H1 (cell line): ENCODE measurements around the gene LPP. TPM values are rescaled to one million over a fixed set of nuclear protein-coding genes. Genes with fewer than 3 reads are reported as not detected.

Experiments
- CHD1 ChIP-seq: IDR thresholded peaks from 2 replicates; pipeline ENCODE4 v1.6.1; 2012; ENCODE audit warnings: low read depth, low read length, improper control_type of control experiment
- CHD7 ChIP-seq: fragments of 300-600 bp; sonication (generic); IDR thresholded peaks from 2 replicates; pipeline ENCODE4 v1.7.1; 2012; ENCODE audit warnings: low read length, moderate library complexity, mild to moderate bottlenecking, inconsistent platforms; ENCODE audit not compliant: insufficient replicate concordance
- GABPA ChIP-seq: IDR thresholded peaks from 2 replicates; pipeline ENCODE4 v1.6.1; 2011; ENCODE audit warnings: mild to moderate bottlenecking, low read length, moderate library complexity, borderline replicate concordance; ENCODE audit not compliant: insufficient read depth
- NANOG ChIP-seq: IDR thresholded peaks from 2 replicates; pipeline ENCODE4 v1.6.1; 2011; ENCODE audit warnings: low read length, low read depth, mild to moderate bottlenecking, inconsistent platforms; ENCODE audit not compliant: insufficient read depth, poor library complexity, severe bottlenecking
- POLR2A ChIP-seq, 2 experiments: IDR thresholded peaks; 1 replicate in 1 of 2; 2 replicates in 1 of 2; pipeline ENCODE4 v1.6.1; 2011; ENCODE audit warnings: low read depth in 2 of 2, low read length in 2 of 2, mild to moderate bottlenecking in 2 of 2; ENCODE audit errors: control extremely low read depth in 1 of 2
- POLR2AphosphoS5 ChIP-seq: IDR thresholded peaks from 2 replicates; pipeline ENCODE4 v1.6.1; 2011; ENCODE audit warnings: low read depth, low read length
- RBBP5 ChIP-seq: IDR thresholded peaks from 2 replicates; pipeline ENCODE4 v1.7.1; 2012; ENCODE audit warnings: low read depth, mild to moderate bottlenecking, inconsistent platforms, low read length, moderate library complexity, borderline replicate concordance
- RXRA ChIP-seq: IDR thresholded peaks from 2 replicates; pipeline ENCODE4 v1.6.1; 2011; ENCODE audit warnings: low read depth, mild to moderate bottlenecking, low read length, moderate library complexity; ENCODE audit not compliant: insufficient read depth
- SAP30 ChIP-seq: fragments of 300-600 bp; sonication (generic); IDR thresholded peaks from 2 replicates; pipeline ENCODE4 v1.7.1; 2012; ENCODE audit warnings: low read length, moderate library complexity, mild to moderate bottlenecking, inconsistent platforms; ENCODE audit not compliant: insufficient read depth, insufficient replicate concordance
- SIX5 ChIP-seq: IDR thresholded peaks from 2 replicates; pipeline ENCODE4 v1.6.1; 2011; ENCODE audit warnings: mild to moderate bottlenecking, low read depth, low read length
- SP4 ChIP-seq: IDR thresholded peaks from 2 replicates; pipeline ENCODE4 v1.6.1; 2012; ENCODE audit warnings: low read length, inconsistent platforms
- TAF1 ChIP-seq: IDR thresholded peaks from 2 replicates; pipeline ENCODE4 v1.6.1; 2011; ENCODE audit warnings: mild to moderate bottlenecking, low read depth, low read length
- TCF12 ChIP-seq: IDR thresholded peaks from 2 replicates; pipeline ENCODE4 v1.6.1; 2011; ENCODE audit warnings: low read depth, mild to moderate bottlenecking, low read length
- polyA plus RNA-seq, 7 experiments: library from polyadenylated mRNA; depleted of rRNA in 3 of 7; stranded (reverse) in 5 of 7; unstranded in 2 of 7; fragments of >200 nt in 5 of 7; fragments of 200-250 nt in 2 of 7; gene quantifications; 1 replicate in 5 of 7; 2 replicates in 1 of 7; 4 replicates in 1 of 7; pipeline versions ENCODE4 v1.2.1 to v1.2.3, GENCODE V29; 2011 to 2013; ENCODE audit warnings: missing spikeins in 2 of 7, mixed read lengths in 2 of 7
- total RNA-seq: library from RNA; stranded (reverse); fragmentation: NEBNext Ultra II Directional; extraction: Animal tissue kit (Norgen Biotek cat#: 25700); gene quantifications from 2 replicates; pipeline ENCODE4 v1.2.1, GENCODE V29; 2021

LPP gene
- total and polyA plus RNA-seq, 2 of the 8 experiments (the other 6 are each of a cell fraction or from before 2014, with no cell fraction given) = 10.0 to 53.3 TPM

GRCh38 chr3:188335656-188336055 lies 181.7 kb downstream of the LPP start (continued):
- TF ChIP-seq CHD7 (no peak), SP4 (no peak), POLR2A (IDR thresholded peaks at IDR 0.05; ENCODE audit: control extremely low read depth in 1 of 2, low read depth in 2 of 2, low read length in 2 of 2) (no peak), POLR2AphosphoS5 (no peak), GABPA (no peak), CHD1 (no peak), SIX5 (no peak), TCF12 (no peak), RBBP5 (no peak), RXRA (no peak), NANOG (no peak), TAF1 (no peak), SAP30 (no peak)
